ENCODE data around the gene CPXM2. TPM values are rescaled to one million over a fixed set of nuclear protein-coding genes. Genes with fewer than 3 reads are reported as not detected.

Gene CPXM2
- polyA plus RNA-seq, 2 donors, result 1.5 to 4.2 TPM

GRCh38 chr10:123926401-123927264 lies 35.0 kb upstream of the CPXM2 start:
- H3K27me3 ChIP-seq (ENCODE audit: control insufficient read depth in 1 of 2, insufficient read depth in 2 of 2, low read length in 2 of 2), result no peaks in the 10 kb centered on the region
- H3K9me3 ChIP-seq (ENCODE audit: control insufficient read depth in 2 of 2, insufficient read depth in 1 of 2, low read depth in 1 of 2, low read length in 1 of 2), result peaks cover 0 to 8% of the 10 kb centered on the region in 2 donors
- no peak overlapping the region for H3K4me3 ChIP-seq (ENCODE audit: low read depth in 1 of 2, low read length in 2 of 2)
- no peaks in the 10 kb centered on the region for H3K36me3 ChIP-seq (ENCODE audit: control insufficient read depth in 2 of 2, insufficient read depth in 2 of 2, low read length in 1 of 2)
- no peaks in the 10 kb centered on the region for H3K4me1 ChIP-seq (ENCODE audit: control insufficient read depth in 2 of 2, insufficient read depth in 2 of 2, low read length in 1 of 2)
- no peak overlapping the region for H3K27ac ChIP-seq (ENCODE audit: low read depth in 2 of 2, low read length in 1 of 2)
- 53 to 68% methylated on average over 7 of the region's 7 CpGs for WGBS, 2 donors

- Histone ChIP-seq H3K9me3 (ENCODE audit: control insufficient read depth in 2 of 2, insufficient read depth in 1 of 2, low read depth in 1 of 2, low read length in 1 of 2) (no peaks in the 10 kb centered on the region), H3K36me3 (ENCODE audit: control insufficient read depth in 2 of 2, insufficient read depth in 2 of 2, low read length in 1 of 2) (no peaks in the 10 kb centered on the region), H3K27ac (ENCODE audit: low read depth in 2 of 2, low read length in 1 of 2) (no peak overlapping the region), H3K4me3 (ENCODE audit: low read depth in 1 of 2, low read length in 2 of 2) (no peak overlapping the region), H3K27me3 (ENCODE audit: control insufficient read depth in 1 of 2, insufficient read depth in 2 of 2, low read length in 2 of 2) (no peaks in the 10 kb centered on the region), H3K4me1 (ENCODE audit: control insufficient read depth in 2 of 2, insufficient read depth in 2 of 2, low read length in 1 of 2) (no peaks in the 10 kb centered on the region)
- WGBS, 2 donors, result 44% methylated on average over 2 of the region's 2 CpGs
Measured at GRCh38 chr10:123922126-123922525, 30.5 kb upstream of the CPXM2 start.

GRCh38 chr10:123916775-123917174 lies 25.2 kb upstream of the CPXM2 start:
- 58 to 65% methylated on average over 3 of the region's 3 CpGs for WGBS, 2 donors
- H3K36me3 ChIP-seq (ENCODE audit: control insufficient read depth in 2 of 2, insufficient read depth in 2 of 2, low read length in 1 of 2), result no peaks in the 10 kb centered on the region

GRCh38 chr10:123913688-123914268 lies 22.2 kb upstream of the CPXM2 start:
- no peak overlapping the region for H3K4me3 ChIP-seq (ENCODE audit: low read depth in 1 of 2, low read length in 2 of 2)
- H3K36me3 ChIP-seq (ENCODE audit: control insufficient read depth in 2 of 2, insufficient read depth in 2 of 2, low read length in 1 of 2), result no peaks in the 10 kb centered on the region
- H3K27me3 ChIP-seq (ENCODE audit: control insufficient read depth in 1 of 2, insufficient read depth in 2 of 2, low read length in 2 of 2), result no peaks in the 10 kb centered on the region
- peaks cover 0 to 4% of the 10 kb centered on the region in 2 donors for H3K4me1 ChIP-seq (ENCODE audit: control insufficient read depth in 2 of 2, insufficient read depth in 2 of 2, low read length in 1 of 2)
- H3K27ac ChIP-seq (ENCODE audit: low read depth in 2 of 2, low read length in 1 of 2), result no peak overlapping the region
- WGBS, 2 donors, result 48 to 52% methylated on average over 8 of the region's 8 CpGs
- H3K9me3 ChIP-seq (ENCODE audit: control insufficient read depth in 2 of 2, insufficient read depth in 1 of 2, low read depth in 1 of 2, low read length in 1 of 2), result no peaks in the 10 kb centered on the region

More at GRCh38 chr10:123916775-123917174, 25.2 kb upstream of the CPXM2 start:
- Histone ChIP-seq H3K4me3 (ENCODE audit: low read depth in 1 of 2, low read length in 2 of 2) (no peak overlapping the region), H3K9me3 (ENCODE audit: control insufficient read depth in 2 of 2, insufficient read depth in 1 of 2, low read depth in 1 of 2, low read length in 1 of 2) (no peaks in the 10 kb centered on the region), H3K27ac (ENCODE audit: low read depth in 2 of 2, low read length in 1 of 2) (no peak overlapping the region), H3K4me1 (ENCODE audit: control insufficient read depth in 2 of 2, insufficient read depth in 2 of 2, low read length in 1 of 2) (peaks cover 0 to 4% of the 10 kb centered on the region in 2 donors), H3K27me3 (ENCODE audit: control insufficient read depth in 1 of 2, insufficient read depth in 2 of 2, low read length in 2 of 2) (no peaks in the 10 kb centered on the region)

GRCh38 chr10:123912871-123913270 lies 21.3 kb upstream of the CPXM2 start:
- H3K27me3 ChIP-seq (ENCODE audit: control insufficient read depth in 1 of 2, insufficient read depth in 2 of 2, low read length in 2 of 2), result no peaks in the 10 kb centered on the region
- WGBS, 2 donors, result 26 to 34% methylated on average over 3 of the region's 3 CpGs
- H3K36me3 ChIP-seq (ENCODE audit: control insufficient read depth in 2 of 2, insufficient read depth in 2 of 2, low read length in 1 of 2), result no peaks in the 10 kb centered on the region
- H3K27ac ChIP-seq (ENCODE audit: low read depth in 2 of 2, low read length in 1 of 2), result no peak overlapping the region
- H3K4me1 ChIP-seq (ENCODE audit: control insufficient read depth in 2 of 2, insufficient read depth in 2 of 2, low read length in 1 of 2), result peaks cover 0 to 4% of the 10 kb centered on the region in 2 donors
- no peak overlapping the region for H3K4me3 ChIP-seq (ENCODE audit: low read depth in 1 of 2, low read length in 2 of 2)
- H3K9me3 ChIP-seq (ENCODE audit: control insufficient read depth in 2 of 2, insufficient read depth in 1 of 2, low read depth in 1 of 2, low read length in 1 of 2), result no peaks in the 10 kb centered on the region

GRCh38 chr10:123912466-123912865 lies 20.9 kb upstream of the CPXM2 start:
- H3K27me3 ChIP-seq (ENCODE audit: control insufficient read depth in 1 of 2, insufficient read depth in 2 of 2, low read length in 2 of 2), result no peaks in the 10 kb centered on the region
- H3K27ac ChIP-seq (ENCODE audit: low read depth in 2 of 2, low read length in 1 of 2), result no peak overlapping the region
- 39 to 45% methylated on average over 4 of the region's 4 CpGs for WGBS, 2 donors

GRCh38 chr10:123911866-123912265 lies 20.3 kb upstream of the CPXM2 start:
- H3K27ac ChIP-seq (ENCODE audit: low read depth in 2 of 2, low read length in 1 of 2), result no peak overlapping the region
- no peaks in the 10 kb centered on the region for H3K9me3 ChIP-seq (ENCODE audit: control insufficient read depth in 2 of 2, insufficient read depth in 1 of 2, low read depth in 1 of 2, low read length in 1 of 2)
- peaks cover 0 to 4% of the 10 kb centered on the region in 2 donors for H3K4me1 ChIP-seq (ENCODE audit: control insufficient read depth in 2 of 2, insufficient read depth in 2 of 2, low read length in 1 of 2)
- WGBS, 2 donors, result 40 to 43% methylated on average over 9 of the region's 9 CpGs
- H3K27me3 ChIP-seq (ENCODE audit: control insufficient read depth in 1 of 2, insufficient read depth in 2 of 2, low read length in 2 of 2), result no peaks in the 10 kb centered on the region
- no peaks in the 10 kb centered on the region for H3K36me3 ChIP-seq (ENCODE audit: control insufficient read depth in 2 of 2, insufficient read depth in 2 of 2, low read length in 1 of 2)
- no peak overlapping the region for H3K4me3 ChIP-seq (ENCODE audit: low read depth in 1 of 2, low read length in 2 of 2)

More at GRCh38 chr10:123912466-123912865, 20.9 kb upstream of the CPXM2 start:
- Histone ChIP-seq H3K4me3 (ENCODE audit: low read depth in 1 of 2, low read length in 2 of 2) (no peak overlapping the region), H3K9me3 (ENCODE audit: control insufficient read depth in 2 of 2, insufficient read depth in 1 of 2, low read depth in 1 of 2, low read length in 1 of 2) (no peaks in the 10 kb centered on the region), H3K4me1 (ENCODE audit: control insufficient read depth in 2 of 2, insufficient read depth in 2 of 2, low read length in 1 of 2) (peaks cover 0 to 4% of the 10 kb centered on the region in 2 donors), H3K36me3 (ENCODE audit: control insufficient read depth in 2 of 2, insufficient read depth in 2 of 2, low read length in 1 of 2) (no peaks in the 10 kb centered on the region)

- H3K4me1 ChIP-seq (ENCODE audit: control insufficient read depth in 2 of 2, insufficient read depth in 2 of 2, low read length in 1 of 2), result peaks cover 0 to 4% of the 10 kb centered on the region in 2 donors
- no peaks in the 10 kb centered on the region for H3K9me3 ChIP-seq (ENCODE audit: control insufficient read depth in 2 of 2, insufficient read depth in 1 of 2, low read depth in 1 of 2, low read length in 1 of 2)
- H3K36me3 ChIP-seq (ENCODE audit: control insufficient read depth in 2 of 2, insufficient read depth in 2 of 2, low read length in 1 of 2), result no peaks in the 10 kb centered on the region
- no peak overlapping the region for H3K27ac ChIP-seq (ENCODE audit: low read depth in 2 of 2, low read length in 1 of 2)
- no peak overlapping the region for H3K4me3 ChIP-seq (ENCODE audit: low read depth in 1 of 2, low read length in 2 of 2)
- H3K27me3 ChIP-seq (ENCODE audit: control insufficient read depth in 1 of 2, insufficient read depth in 2 of 2, low read length in 2 of 2), result no peaks in the 10 kb centered on the region
- 87 to 90% methylated on average over 8 of the region's 8 CpGs for WGBS, 2 donors
Measured at GRCh38 chr10:123909866-123910265, 18.3 kb upstream of the CPXM2 start.

- Histone ChIP-seq H3K9me3 (ENCODE audit: control insufficient read depth in 2 of 2, insufficient read depth in 1 of 2, low read depth in 1 of 2, low read length in 1 of 2) (no peaks in the 10 kb centered on the region), H3K4me1 (ENCODE audit: control insufficient read depth in 2 of 2, insufficient read depth in 2 of 2, low read length in 1 of 2) (peaks cover 0 to 4% of the 10 kb centered on the region in 2 donors), H3K27ac (ENCODE audit: low read depth in 2 of 2, low read length in 1 of 2) (no peak overlapping the region), H3K4me3 (ENCODE audit: low read depth in 1 of 2, low read length in 2 of 2) (no peak overlapping the region), H3K36me3 (ENCODE audit: control insufficient read depth in 2 of 2, insufficient read depth in 2 of 2, low read length in 1 of 2) (no peaks in the 10 kb centered on the region), H3K27me3 (ENCODE audit: control insufficient read depth in 1 of 2, insufficient read depth in 2 of 2, low read length in 2 of 2) (no peaks in the 10 kb centered on the region)
- WGBS, 2 donors, result 72 to 74% methylated on average over 5 of the region's 5 CpGs
Measured at GRCh38 chr10:123909426-123909825, 17.8 kb upstream of the CPXM2 start.
